IMR-90 (cell line): ENCODE measurements around the gene AASS. TPM values are rescaled to one million over a fixed set of nuclear protein-coding genes. Genes with fewer than 3 reads are reported as not detected.

Experiments
- ATAC-seq: fragments of 200-7000 bp; cut with Tn5 transposase; 2 replicates; pipeline ENCODE4 v1.9.1; 2020; ENCODE audit warnings: low read depth, mild to moderate bottlenecking, moderate library complexity
- BruUV-seq: library from RNA; stranded (reverse); fragments of 400-500 nt; replicated peaks from 2 replicates; lab custom pipeline; 2021; lab: Mats Ljungman, UMichigan
- CTCF ChIA-PET: fragments of 300-600 bp; formaldehyde crosslinking; extraction: SDS; loops from one replicate; lab custom pipeline; 2021; ENCODE audit warnings: antibody characterized with exemption; lab: Yijun Ruan, JAX
- POLR2A ChIA-PET: fragments of 300-600 bp; sonication (Branson Sonifier 250); formaldehyde crosslinking; loops from one replicate; lab custom pipeline; 2022; ENCODE audit warnings: antibody characterized with exemption; ENCODE audit not compliant: unreplicated experiment; lab: Charles Lee
- DNase-seq: peaks from one replicate; pipeline ENCODE4 v3.0.0; 2013
- H2AFZ ChIP-seq: replicated peaks from 2 replicates; pipeline ENCODE3; 2013; ENCODE audit warnings: low read length, mild to moderate bottlenecking; ENCODE audit not compliant: poor library complexity
- H2AK5ac ChIP-seq: 2 replicates; pipeline ENCODE4 v1.6.1; 2013; ENCODE audit warnings: low read depth, low read length, inconsistent platforms
- H2AK9ac ChIP-seq: replicated peaks from 2 replicates; pipeline ENCODE3; 2013; ENCODE audit warnings: mild to moderate bottlenecking, low read depth, low read length, moderate library complexity; ENCODE audit not compliant: poor library complexity
- H2BK120ac ChIP-seq: 2 replicates; pipeline ENCODE4 v1.6.1; 2013; ENCODE audit warnings: low read depth, low read length, inconsistent platforms
- H2BK15ac ChIP-seq: 3 replicates; pipeline ENCODE4 v1.6.1; 2013; ENCODE audit warnings: low read depth, low read length, inconsistent platforms
- H2BK20ac ChIP-seq: 2 replicates; pipeline ENCODE4 v1.6.1; 2013; ENCODE audit warnings: low read depth, mild to moderate bottlenecking, inconsistent platforms, low read length, moderate library complexity
- H2BK5ac ChIP-seq: 2 replicates; pipeline ENCODE4 v1.6.1; 2013; ENCODE audit warnings: mild to moderate bottlenecking, low read depth, low read length, inconsistent platforms; ENCODE audit not compliant: poor library complexity, severe bottlenecking
- H3K14ac ChIP-seq: replicated peaks from 2 replicates; pipeline ENCODE4 v1.6.1; 2013; ENCODE audit warnings: low read depth, low read length, inconsistent platforms
- H3K18ac ChIP-seq: 2 replicates; pipeline ENCODE4 v1.6.1; 2013; ENCODE audit warnings: low read depth, low read length, control low read depth
- H3K23ac ChIP-seq: 2 replicates; pipeline ENCODE4 v1.6.1; 2013; ENCODE audit warnings: low read depth, low read length, inconsistent platforms
- H3K27ac ChIP-seq: 2 replicates; pipeline ENCODE4 v1.5.1; 2013; ENCODE audit warnings: mild to moderate bottlenecking, control low read depth, low read length; ENCODE audit not compliant: insufficient read depth
- H3K27me3 ChIP-seq: 2 replicates; pipeline ENCODE4 v1.6.1; 2013; ENCODE audit warnings: low read length; ENCODE audit not compliant: control insufficient read depth, insufficient read depth
- H3K36me3 ChIP-seq: 2 replicates; pipeline ENCODE4 v1.6.1; 2013; ENCODE audit warnings: low read length, mixed read lengths; ENCODE audit not compliant: control insufficient read depth, insufficient read depth
- H3K4ac ChIP-seq: 2 replicates; pipeline ENCODE4 v1.6.1; 2013; ENCODE audit warnings: low read depth, low read length, inconsistent platforms
- H3K4me1 ChIP-seq: 2 replicates; pipeline ENCODE4 v1.6.1; 2013; ENCODE audit warnings: low read length, mixed read lengths; ENCODE audit not compliant: control insufficient read depth, insufficient read depth
- H3K4me2 ChIP-seq: 2 replicates; pipeline ENCODE4 v1.6.1; 2013; ENCODE audit warnings: low read depth, mild to moderate bottlenecking, control low read depth, low read length, moderate library complexity
- H3K4me3 ChIP-seq: 2 replicates; pipeline ENCODE4 v1.5.1; 2013; ENCODE audit warnings: low read depth, mild to moderate bottlenecking, control low read depth, low read length, moderate library complexity; ENCODE audit not compliant: insufficient read depth
- H3K56ac ChIP-seq: 2 replicates; pipeline ENCODE4 v1.6.1; 2013; ENCODE audit warnings: low read length, inconsistent platforms; ENCODE audit not compliant: insufficient read depth; ENCODE audit errors: extremely low read depth
- H3K79me1 ChIP-seq, 2 experiments: 2 replicates each; pipeline ENCODE4 v1.6.1; 2013; ENCODE audit warnings: low read length in 2 of 2, inconsistent platforms in 1 of 2, low read depth in 1 of 2
- H3K9ac ChIP-seq: 2 replicates; pipeline ENCODE4 v1.6.1; 2013; ENCODE audit warnings: low read depth, low read length, control low read depth
- H3K9me1 ChIP-seq: 2 replicates; pipeline ENCODE4 v1.6.1; 2013; ENCODE audit warnings: low read length, inconsistent platforms; ENCODE audit not compliant: insufficient read depth
- H3K9me3 ChIP-seq: 2 replicates; pipeline ENCODE4 v1.6.1; 2013; ENCODE audit warnings: low read length; ENCODE audit not compliant: control insufficient read depth, insufficient read depth
- H4K20me1 ChIP-seq: 2 replicates; pipeline ENCODE4 v1.6.1; 2013; ENCODE audit warnings: low read length, inconsistent platforms; ENCODE audit not compliant: insufficient read depth
- H4K5ac ChIP-seq: 2 replicates; pipeline ENCODE4 v1.6.1; 2013; ENCODE audit warnings: mild to moderate bottlenecking, low read depth, low read length, control low read depth
- H4K8ac ChIP-seq, 2 experiments: 2 replicates each; pipeline ENCODE4 v1.6.1; 2013; ENCODE audit warnings: low read depth in 2 of 2, low read length in 2 of 2, control low read depth in 1 of 2, inconsistent platforms in 1 of 2
- H4K91ac ChIP-seq: 2 replicates; pipeline ENCODE4 v1.6.1; 2013; ENCODE audit warnings: low read depth, low read length, inconsistent platforms; ENCODE audit not compliant: insufficient read depth
- BHLHE40 ChIP-seq: fragments of 150-350 bp; IDR thresholded peaks from 2 replicates; pipeline ENCODE4 v1.6.1; 2016; ENCODE audit warnings: mild to moderate bottlenecking, low read depth, low read length
- CEBPB ChIP-seq: IDR thresholded peaks from 2 replicates; pipeline ENCODE4 v1.6.1; 2012; ENCODE audit warnings: low read depth, low read length, improper control_type of control experiment
- CHD1 ChIP-seq: IDR thresholded peaks from 2 replicates; pipeline ENCODE4 v1.6.1; 2012; ENCODE audit warnings: low read depth, low read length, improper control_type of control experiment
- ELK1 ChIP-seq: fragments of 150-350 bp; IDR thresholded peaks from 2 replicates; pipeline ENCODE4 v1.6.1; 2016; ENCODE audit warnings: low read depth, mild to moderate bottlenecking, low read length, moderate library complexity, borderline replicate concordance
- MXI1 ChIP-seq: IDR thresholded peaks from 2 replicates; pipeline ENCODE4 v1.6.1; 2012; ENCODE audit warnings: low read depth, mild to moderate bottlenecking, low read length, moderate library complexity, borderline replicate concordance
- NFE2L2 ChIP-seq: fragments of 150-350 bp; IDR thresholded peaks from 2 replicates; pipeline ENCODE4 v1.6.1; 2016; ENCODE audit warnings: low read depth, mild to moderate bottlenecking, low read length
- POLR2A ChIP-seq: IDR thresholded peaks from 2 replicates; pipeline ENCODE4 v1.6.1; 2012; ENCODE audit warnings: mild to moderate bottlenecking, low read depth, low read length
- RAD21 ChIP-seq: IDR thresholded peaks from 2 replicates; pipeline ENCODE4 v1.6.1; 2012; ENCODE audit warnings: low read length, improper control_type of control experiment
- RFX5 ChIP-seq: IDR thresholded peaks from 2 replicates; pipeline ENCODE4 v1.8.0; 2012; ENCODE audit warnings: low read depth, mild to moderate bottlenecking, low read length, moderate library complexity
- SMC3 ChIP-seq: fragments of 150-350 bp; IDR thresholded peaks from 2 replicates; pipeline ENCODE4 v1.6.1; 2016; ENCODE audit warnings: low read depth, mild to moderate bottlenecking, antibody characterized with exemption, low read length, moderate library complexity
- USF2 ChIP-seq: fragments of 150-350 bp; IDR thresholded peaks from 2 replicates; pipeline ENCODE4 v1.6.1; 2017; ENCODE audit warnings: mild to moderate bottlenecking, antibody characterized with exemption, low read length, low read depth
- WGBS, 2 experiments: methylation state at CpG; one replicate each; pipeline versions ENCODE4 v1.1.5 to v1.1.7; 2013; ENCODE audit warnings: missing lambda C conversion rate in 2 of 2; ENCODE audit not compliant: insufficient read length in 1 of 2; ENCODE audit errors: extremely low coverage in 2 of 2; 5-methylcytosine and 5-hydroxymethylcytosine counted together
- dilution Hi-C: fragments of 300-500 bp; cut with HindIII; formaldehyde crosslinking; loops from one replicate; pipeline ENCODE4 v1.14.3; 2018; ENCODE audit warnings: low sequenced_read_pairs; ENCODE audit not compliant: unreplicated experiment
- in situ Hi-C: fragments of 300-500 bp; cut with MboI; formaldehyde crosslinking; loops from 3 replicates; pipeline ENCODE4 v1.14.3; 2019; ENCODE audit warnings: low sequenced_read_pairs, inconsistent platforms, mixed read lengths
- intact Hi-C: fragments of 100-400 bp; cut with micrococcal nuclease; formaldehyde crosslinking; loops from 2 replicates; pipeline ENCODE4 v1.10.0; 2022
- polyA plus RNA-seq, 3 experiments: library from polyadenylated mRNA; depleted of rRNA; stranded (reverse); fragments of >200 nt; gene quantifications; 2 replicates each; pipeline ENCODE4 v1.2.3, GENCODE V29; 2012; ENCODE audit warnings: low replicate concordance in 1 of 3
- total RNA-seq: library from RNA; depleted of rRNA; stranded (reverse); fragments of >200 nt; gene quantifications from 2 replicates; pipeline ENCODE4 v1.2.3, GENCODE V29; 2012

The AASS gene
- total and polyA plus RNA-seq, 2 of the 4 experiments (the other 2 are of a cell fraction): 6.1 to 12.9 TPM

DNA sequence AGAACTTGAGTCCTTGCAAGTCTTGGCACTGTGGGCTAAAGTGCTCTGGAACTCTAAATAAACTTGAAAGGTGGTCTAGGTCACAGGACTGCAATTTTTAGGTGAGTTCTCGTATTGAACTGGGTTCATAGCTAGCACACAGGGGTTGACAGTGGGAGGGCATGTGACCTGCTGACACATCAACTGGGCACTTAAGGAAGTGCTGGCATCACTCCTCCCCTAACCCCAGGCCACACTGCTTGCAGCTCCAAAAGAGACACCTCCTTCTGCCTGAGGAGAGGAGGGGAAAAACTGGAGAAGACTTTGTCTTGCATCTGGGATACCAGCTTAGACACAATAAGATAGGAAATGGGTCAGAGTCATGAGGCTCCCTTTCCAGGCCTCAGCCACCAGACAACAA lies 38.0 kb upstream of the AASS start:
- WGBS, 2 experiments: no CpG with 5 or more reads among the region's 1 CpG
- H3K27ac ChIP-seq: no peak overlapping the region
- no peak overlapping the region for H4K8ac ChIP-seq
- H3K4ac ChIP-seq: no peak overlapping the region
- no peak overlapping the region for H2BK5ac ChIP-seq
- dilution Hi-C loops (no loop called here), in situ Hi-C loops (no loop called here), intact Hi-C loops (no loop called here)
- H3K9me3 ChIP-seq: no peaks in the 10 kb centered on the region
- ChIA-PET CTCF (no interaction called here), POLR2A (no interaction called here)
- H3K9ac ChIP-seq: no peak overlapping the region
- ATAC-seq (no peak), DNase-seq (no peak)
- no peaks in the 10 kb centered on the region for H3K79me1 ChIP-seq
- no peaks in the 10 kb centered on the region for H3K9me1 ChIP-seq
- H3K56ac ChIP-seq: no peak overlapping the region
- H3K4me1 ChIP-seq: no peaks in the 10 kb centered on the region
- no peak overlapping the region for H3K4me3 ChIP-seq
- no peak overlapping the region for H2AK5ac ChIP-seq
- H2BK120ac ChIP-seq: no peak overlapping the region
- no peak overlapping the region for H4K5ac ChIP-seq
- H3K23ac ChIP-seq: no peak overlapping the region
- H4K91ac ChIP-seq: no peak overlapping the region
- H2AK9ac ChIP-seq: no peak overlapping the region
- BruUV-seq: no TSS peak
- no peak overlapping the region for H2BK20ac ChIP-seq
- no peaks in the 10 kb centered on the region for H3K27me3 ChIP-seq
- no peaks in the 10 kb centered on the region for H3K36me3 ChIP-seq
- no peaks in the 10 kb centered on the region for H4K20me1 ChIP-seq
- H3K14ac ChIP-seq: no peak overlapping the region
- TF ChIP-seq NFE2L2: no peak
- no peak for TF ChIP-seq RFX5
- no peak for TF ChIP-seq SMC3
- no peak for TF ChIP-seq RAD21
- no peak for TF ChIP-seq CHD1
- TF ChIP-seq POLR2A: no peak
- TF ChIP-seq BHLHE40: no peak
- TF ChIP-seq ELK1: no peak
- no peak for TF ChIP-seq USF2
- TF ChIP-seq MXI1: no peak
- TF ChIP-seq CEBPB: no peak
- H3K18ac ChIP-seq: no peak overlapping the region
- H2BK15ac ChIP-seq: no peak overlapping the region
- no peak overlapping the region for H3K4me2 ChIP-seq
- H2AFZ ChIP-seq: no peak overlapping the region
